Activated CD4-positive, alpha-beta T cell treated with anti-CD3 and anti-CD28 coated beads, Interleukin-2, amount 10 ng/mL, durations not matched to agents 24 days and 14 days (primary cell): Measurements from ENCODE around the gene ITGA5. TPM values are rescaled to one million over a fixed set of nuclear protein-coding genes. Genes with fewer than 3 reads are reported as not detected.

Experiments used
- DNase-seq: peaks from one replicate; pipeline ENCODE4 v3.0.0; 2022
- H3K27ac Mint-ChIP-seq: one replicate; pipeline ENCODE4 v1.8.0; 2022; ENCODE audit warnings: mild to moderate bottlenecking, mixed read lengths
- H3K27me3 Mint-ChIP-seq: one replicate; pipeline ENCODE4 v1.8.0; 2022; ENCODE audit warnings: mixed read lengths
- H3K36me3 Mint-ChIP-seq: one replicate; pipeline ENCODE4 v1.8.0; 2022; ENCODE audit warnings: low read depth, mild to moderate bottlenecking, mixed read lengths
- H3K4me1 Mint-ChIP-seq: one replicate; pipeline ENCODE4 v1.8.0; 2021; ENCODE audit warnings: mixed read lengths
- H3K4me3 Mint-ChIP-seq: one replicate; pipeline ENCODE4 v1.8.0; 2022; ENCODE audit warnings: mild to moderate bottlenecking, moderate library complexity, mixed read lengths
- H3K9me3 Mint-ChIP-seq: one replicate; pipeline ENCODE4 v1.8.0; 2021; ENCODE audit warnings: mixed read lengths
- intact Hi-C: fragments of 100-400 bp; cut with micrococcal nuclease; formaldehyde crosslinking; loops from one replicate; pipeline ENCODE4 v1.15.1; 2023
- total RNA-seq: library from RNA; stranded (reverse); gene quantifications from 2 replicates; pipeline ENCODE4 v1.2.3, GENCODE V29; 2022

The ITGA5 gene
- 43.9 and 48.0 TPM in 2 replicates for total RNA-seq

DNA sequence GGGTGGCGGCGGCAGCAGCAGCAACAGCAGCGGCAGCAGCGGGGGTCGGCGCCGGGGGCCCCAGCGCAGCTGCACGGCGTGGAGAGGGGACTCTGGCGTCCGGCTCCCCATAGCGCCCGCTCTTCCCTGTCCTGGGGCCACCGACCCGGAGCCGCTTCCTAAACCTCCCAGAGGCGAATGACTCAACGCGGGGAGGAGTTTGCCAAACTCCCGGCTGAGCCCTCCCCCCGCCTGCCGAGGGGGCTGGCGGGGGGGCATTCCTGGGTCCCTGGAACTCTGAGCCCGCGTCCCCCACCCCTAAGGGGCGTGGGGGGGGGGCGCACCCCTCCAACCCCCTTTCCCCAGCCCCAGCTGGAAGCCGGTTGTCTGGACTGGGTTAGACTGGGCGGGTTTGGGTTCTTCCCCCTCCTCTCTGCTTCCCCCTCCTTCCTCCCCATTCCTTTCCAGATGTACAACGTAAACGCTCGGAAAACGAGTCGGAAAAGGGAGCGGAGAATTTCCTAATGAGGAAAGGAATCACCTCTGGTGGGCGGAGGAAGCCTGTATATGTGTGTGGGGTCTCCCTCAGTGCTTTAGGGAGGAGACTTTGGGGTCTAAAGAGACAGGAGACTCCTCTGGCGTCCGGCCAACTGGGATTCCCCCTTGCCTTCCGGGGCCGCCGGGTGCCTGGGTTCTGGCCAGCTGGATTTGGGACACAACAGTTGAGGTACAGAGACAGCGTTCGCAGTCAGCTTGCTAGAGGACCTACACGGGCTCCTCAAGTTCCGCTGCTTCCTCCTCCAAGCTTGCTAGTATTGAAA, at the start of gene ITGA5:
TSS of gene ITGA5 (minus strand) at position 179 of the 800 bp plus-strand sequence. CDS start at position 111, 68 bp downstream.
- H3K4me1 Mint-ChIP-seq = peaks cover 48% of the 10 kb centered on the region
- H3K36me3 Mint-ChIP-seq = peaks cover 5% of the 10 kb centered on the region
- H3K9me3 Mint-ChIP-seq = no peaks in the 10 kb centered on the region
- H3K27me3 Mint-ChIP-seq = peaks cover 21% of the 10 kb centered on the region
- H3K4me3 Mint-ChIP-seq = peak within 1 kb of the TSS; percentile 88
- DNase-seq = peak; percentile 81
- intact Hi-C loops = loop anchor here (10.0 kb wide), 1 partner anchor 566 kb away; the partner anchor contains the start of gene TESPA1
- H3K27ac Mint-ChIP-seq = peak within 1 kb of the TSS; percentile 90

DNA sequence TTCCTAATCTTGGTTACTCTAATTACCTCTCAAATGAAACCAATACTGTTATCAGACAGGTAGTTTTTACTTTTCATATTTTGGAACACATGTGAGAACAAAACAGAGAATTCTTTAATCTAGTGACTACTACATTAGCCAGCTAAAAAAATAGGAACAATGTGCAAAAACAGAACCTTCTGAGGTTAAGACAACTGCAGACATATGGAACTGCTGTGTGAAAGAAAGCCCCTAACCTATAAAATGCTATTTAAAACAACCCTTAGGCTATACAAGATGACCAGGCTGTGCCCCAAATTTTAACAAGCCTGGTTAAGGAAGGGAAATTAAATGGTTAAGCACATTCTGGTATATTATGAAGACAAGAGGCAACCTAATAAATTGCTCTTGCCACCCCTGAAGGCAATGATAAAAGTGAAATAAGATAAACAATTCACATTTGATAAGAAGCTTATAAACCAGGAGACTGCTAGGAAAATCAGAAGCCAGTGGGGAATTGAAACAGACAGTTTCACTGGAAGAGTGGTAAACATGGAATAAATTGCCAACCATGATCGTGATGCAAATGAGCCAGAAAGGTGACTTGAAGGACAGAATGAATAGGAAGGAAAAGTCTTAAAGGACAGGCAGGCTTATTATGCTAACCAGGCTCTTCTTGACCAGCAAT, 46.9 kb upstream of the ITGA5 start:
- Mint-ChIP-seq H3K27ac (no peak overlapping the region), H3K27me3 (peaks cover 40% of the 10 kb centered on the region), H3K36me3 (no peaks in the 10 kb centered on the region), H3K9me3 (no peaks in the 10 kb centered on the region), H3K4me3 (no peak overlapping the region), H3K4me1 (no peaks in the 10 kb centered on the region)
- intact Hi-C loops = no loop called here
- DNase-seq = no peak

DNA sequence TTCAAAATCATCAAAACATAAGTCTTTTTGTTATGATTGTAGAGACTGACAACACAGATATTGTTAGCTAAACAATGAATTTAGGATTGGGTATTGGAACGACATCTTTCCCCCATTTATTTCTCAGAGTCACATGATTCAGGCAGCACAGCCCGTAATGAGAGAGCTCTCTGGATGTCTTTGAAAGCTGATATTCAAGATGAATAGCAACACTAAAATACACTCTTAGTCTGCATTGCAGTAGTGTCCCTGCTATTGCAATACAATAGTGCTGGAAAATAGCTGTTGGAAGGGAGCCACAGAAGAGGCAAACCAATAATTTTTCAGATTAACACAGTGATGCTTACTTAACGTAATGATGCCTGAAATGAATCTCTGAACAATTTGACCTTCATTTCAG, 44.4 kb upstream of the ITGA5 start:
- H3K27ac Mint-ChIP-seq = no peak overlapping the region
- peaks cover 51% of the 10 kb centered on the region for H3K27me3 Mint-ChIP-seq
- H3K9me3 Mint-ChIP-seq = no peaks in the 10 kb centered on the region
- intact Hi-C loops = no loop called here
- H3K4me3 Mint-ChIP-seq = no peak overlapping the region
- no peaks in the 10 kb centered on the region for H3K4me1 Mint-ChIP-seq
- no peak for DNase-seq
- no peaks in the 10 kb centered on the region for H3K36me3 Mint-ChIP-seq

DNA sequence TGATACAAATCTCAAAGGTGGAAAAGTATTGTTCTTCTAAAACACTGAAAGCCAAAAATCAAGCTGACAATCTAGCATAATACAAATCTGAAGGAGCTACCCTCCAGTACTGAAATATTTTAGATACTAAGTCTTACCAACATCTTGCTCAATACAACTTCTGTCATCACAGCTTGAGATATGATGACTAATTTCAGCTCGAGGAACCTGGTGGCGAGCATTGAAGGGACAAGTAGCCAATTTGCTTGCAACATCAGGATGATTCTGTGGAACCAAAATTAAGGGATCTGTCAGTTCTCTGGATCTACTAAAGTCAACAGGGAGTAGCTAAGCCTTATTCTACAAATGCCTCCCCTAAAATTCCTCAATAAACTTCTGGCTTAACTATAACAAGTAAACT, 44.0 kb upstream of the ITGA5 start:
- Mint-ChIP-seq H3K9me3 (no peaks in the 10 kb centered on the region), H3K4me3 (no peak overlapping the region), H3K27me3 (peaks cover 51% of the 10 kb centered on the region), H3K36me3 (no peaks in the 10 kb centered on the region), H3K27ac (no peak overlapping the region), H3K4me1 (no peaks in the 10 kb centered on the region)
- no peak for DNase-seq
- intact Hi-C loops = no loop called here

DNA sequence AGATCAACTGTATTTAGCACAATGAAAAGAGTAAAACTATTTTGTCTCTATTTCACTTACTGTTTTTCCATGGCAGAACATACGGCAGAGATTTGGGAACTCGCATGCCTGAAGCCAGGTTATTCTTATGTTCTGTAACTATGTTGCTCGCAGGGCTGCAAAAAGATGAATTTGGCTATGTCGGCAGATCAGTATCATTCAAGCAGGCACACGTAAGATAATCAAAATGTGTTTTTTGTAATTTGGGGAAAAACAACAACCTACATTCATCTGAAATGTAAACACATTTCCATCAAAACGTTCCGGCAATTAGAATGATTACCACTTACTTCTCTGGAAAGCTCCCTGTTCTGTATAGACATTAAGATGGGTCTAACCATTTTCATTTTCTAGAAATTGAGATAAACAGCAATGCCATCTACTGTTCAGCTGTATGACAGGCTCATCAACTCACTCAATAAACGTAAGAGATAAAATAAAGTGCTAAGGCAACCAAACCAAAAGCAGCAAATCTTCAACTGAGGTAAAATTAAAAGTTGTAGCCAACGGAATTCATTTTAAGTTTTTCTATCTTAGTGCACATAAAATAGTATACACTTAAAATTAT, 41.4 kb upstream of the ITGA5 start:
- Mint-ChIP-seq H3K27me3 (peaks cover 58% of the 10 kb centered on the region), H3K36me3 (no peaks in the 10 kb centered on the region), H3K4me1 (peaks cover 2% of the 10 kb centered on the region), H3K27ac (no peak overlapping the region), H3K9me3 (no peaks in the 10 kb centered on the region), H3K4me3 (no peak overlapping the region)
- intact Hi-C loops = no loop called here
- DNase-seq = no peak

DNA sequence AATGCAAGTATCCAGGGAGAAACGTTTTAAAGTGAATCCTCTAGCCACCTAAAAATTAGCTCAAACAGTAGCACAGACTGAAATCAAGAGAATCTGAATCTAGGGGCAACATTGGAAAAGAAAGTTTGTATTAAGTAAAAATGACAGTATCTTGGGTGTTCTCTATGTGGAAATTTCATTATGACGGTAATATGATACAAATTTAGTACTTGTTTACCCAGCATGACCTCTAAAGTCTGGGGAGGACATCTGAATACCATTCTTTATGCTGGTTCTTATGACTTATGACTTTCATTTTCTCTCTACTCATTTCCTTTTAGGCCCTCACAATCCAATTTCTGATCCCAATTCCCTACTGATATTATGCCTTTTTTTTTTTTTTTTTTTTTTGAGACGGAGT, 40.3 kb upstream of the ITGA5 start:
- Mint-ChIP-seq H3K4me3 (no peak overlapping the region), H3K27ac (no peak overlapping the region), H3K27me3 (peaks cover 58% of the 10 kb centered on the region), H3K4me1 (peaks cover 2% of the 10 kb centered on the region), H3K36me3 (no peaks in the 10 kb centered on the region), H3K9me3 (no peaks in the 10 kb centered on the region)
- intact Hi-C loops = no loop called here
- no peak for DNase-seq

DNA sequence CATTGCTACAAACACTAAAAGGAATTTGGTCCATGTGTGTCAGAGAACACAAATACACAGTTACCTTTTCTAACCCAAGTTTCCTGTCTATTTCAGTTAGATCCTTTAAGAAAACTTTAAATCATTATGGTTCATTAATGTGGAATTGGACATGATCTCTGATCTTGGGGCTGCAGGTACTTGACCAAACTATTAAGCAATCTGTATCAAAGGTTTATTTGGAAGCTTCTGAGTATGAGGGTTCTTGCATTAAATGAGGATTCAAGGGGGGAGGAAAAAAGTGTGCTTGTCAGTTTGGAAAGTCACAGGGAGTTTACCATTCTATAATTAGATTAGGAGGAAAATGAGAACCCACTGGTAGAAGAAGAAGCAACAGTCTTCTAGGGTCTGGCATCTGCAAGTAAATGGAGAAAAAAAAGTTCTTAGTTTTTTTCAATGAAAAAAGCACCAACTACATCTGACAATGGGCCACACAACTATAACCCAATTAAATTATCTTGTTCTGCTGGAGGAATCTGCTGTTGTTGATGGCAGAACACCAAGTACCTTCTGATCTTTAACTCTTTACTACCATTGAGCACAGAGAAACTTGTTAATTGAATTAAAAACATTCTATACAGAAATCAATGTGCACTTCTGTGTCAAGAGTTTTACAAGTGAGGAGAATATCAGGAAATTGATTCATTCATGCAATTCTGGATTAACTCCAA, 36.8 kb upstream of the ITGA5 start:
- no peak for DNase-seq
- H3K27ac Mint-ChIP-seq = no peak overlapping the region
- H3K4me3 Mint-ChIP-seq = no peak overlapping the region
- no peaks in the 10 kb centered on the region for H3K36me3 Mint-ChIP-seq
- intact Hi-C loops = no loop called here
- H3K4me1 Mint-ChIP-seq = peaks cover 2% of the 10 kb centered on the region
- no peaks in the 10 kb centered on the region for H3K9me3 Mint-ChIP-seq
- peaks cover 40% of the 10 kb centered on the region for H3K27me3 Mint-ChIP-seq

DNA sequence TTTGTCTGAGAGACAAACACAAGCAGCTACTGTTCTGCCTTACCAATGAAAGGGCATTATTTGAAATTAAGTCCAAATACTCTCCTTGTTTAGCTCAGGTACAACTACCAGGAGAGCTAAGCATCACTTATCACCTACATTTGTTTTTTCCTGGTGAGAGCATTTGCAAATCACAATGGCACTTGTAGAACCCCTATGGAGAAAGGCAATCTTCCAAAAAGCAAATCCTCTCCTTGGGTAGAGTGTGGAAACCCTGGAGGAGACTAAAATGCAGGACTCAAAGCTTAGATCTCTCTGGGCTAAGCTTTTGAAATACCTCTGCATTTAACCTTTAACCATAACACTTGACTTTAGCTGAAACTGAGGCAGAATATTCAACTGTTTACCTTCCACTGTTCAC, 33.6 kb upstream of the ITGA5 start:
- intact Hi-C loops = no loop called here
- H3K4me3 Mint-ChIP-seq = no peak overlapping the region
- H3K27me3 Mint-ChIP-seq = peaks cover 27% of the 10 kb centered on the region
- peaks cover 2% of the 10 kb centered on the region for H3K4me1 Mint-ChIP-seq
- H3K36me3 Mint-ChIP-seq = no peaks in the 10 kb centered on the region
- H3K27ac Mint-ChIP-seq = no peak overlapping the region
- DNase-seq = no peak
- H3K9me3 Mint-ChIP-seq = no peaks in the 10 kb centered on the region

DNA sequence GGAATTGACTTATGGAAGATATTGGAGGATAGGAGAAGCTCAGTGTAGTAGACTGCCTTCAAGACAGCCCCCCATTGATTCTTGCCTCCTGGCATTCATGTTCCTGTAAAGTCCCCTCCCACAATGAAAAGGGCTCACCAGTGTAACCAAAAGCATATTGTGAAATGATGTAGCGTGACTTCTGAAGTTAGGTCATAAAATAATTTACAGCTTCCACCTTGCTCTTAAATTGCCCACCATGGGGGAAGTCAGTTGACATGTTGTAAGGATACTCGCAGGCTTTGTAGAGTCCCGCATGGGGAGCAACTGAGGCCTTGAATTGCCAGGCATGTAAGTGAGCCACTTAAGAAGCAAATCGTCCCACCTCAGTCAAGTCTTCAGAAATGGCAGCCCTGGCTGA, 29.3 kb upstream of the ITGA5 start:
- Mint-ChIP-seq H3K27ac (no peak overlapping the region), H3K9me3 (no peaks in the 10 kb centered on the region), H3K4me3 (no peak overlapping the region), H3K4me1 (no peaks in the 10 kb centered on the region), H3K27me3 (peaks cover 25% of the 10 kb centered on the region), H3K36me3 (no peaks in the 10 kb centered on the region)
- intact Hi-C loops = no loop called here
- no peak for DNase-seq

DNA sequence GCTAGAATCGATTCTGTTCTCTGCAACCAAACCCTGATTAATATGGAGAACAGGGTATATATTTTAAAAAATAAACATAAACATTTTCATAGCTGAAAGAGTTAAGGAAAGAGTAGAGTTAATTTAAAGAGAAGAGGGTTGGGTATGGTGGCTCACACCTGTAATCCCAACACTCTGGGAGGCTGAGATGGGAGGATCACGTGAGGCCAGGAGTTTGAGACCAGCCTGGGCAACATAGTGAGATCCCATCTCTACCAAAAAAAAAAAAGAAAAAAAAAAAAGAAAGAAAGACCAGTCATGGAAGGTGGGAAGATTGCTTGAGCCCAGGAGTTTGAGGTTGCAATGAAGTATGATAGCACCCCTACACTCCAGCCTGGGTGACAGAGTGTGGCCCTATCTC, 28.9 kb upstream of the ITGA5 start:
- H3K4me3 Mint-ChIP-seq = no peak overlapping the region
- DNase-seq = no peak
- no peak overlapping the region for H3K27ac Mint-ChIP-seq
- H3K27me3 Mint-ChIP-seq = peaks cover 25% of the 10 kb centered on the region
- no peaks in the 10 kb centered on the region for H3K36me3 Mint-ChIP-seq
- intact Hi-C loops = no loop called here
- H3K9me3 Mint-ChIP-seq = no peaks in the 10 kb centered on the region
- H3K4me1 Mint-ChIP-seq = no peaks in the 10 kb centered on the region

DNA sequence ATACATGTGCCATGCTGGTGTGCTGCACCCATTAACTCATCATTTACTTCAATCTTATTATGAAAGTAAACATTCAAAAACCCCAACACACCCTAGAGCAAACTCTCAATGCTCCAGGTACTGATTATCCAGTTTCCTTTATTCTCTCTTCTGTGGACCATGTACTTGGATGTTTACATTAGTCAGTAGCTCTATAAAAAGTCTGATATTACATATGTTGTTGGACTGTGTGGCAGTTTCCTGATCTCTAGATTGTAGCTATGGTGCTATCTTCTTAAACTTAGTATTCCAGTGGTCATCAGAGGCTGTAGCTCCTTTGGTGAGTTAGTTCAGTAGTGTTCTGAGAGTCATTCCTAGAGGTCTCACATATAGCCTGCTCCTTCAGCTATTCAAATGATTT, 25.1 kb upstream of the ITGA5 start:
- H3K27me3 Mint-ChIP-seq = peaks cover 25% of the 10 kb centered on the region
- H3K9me3 Mint-ChIP-seq = no peaks in the 10 kb centered on the region
- intact Hi-C loops = no loop called here
- H3K36me3 Mint-ChIP-seq = no peaks in the 10 kb centered on the region
- DNase-seq = no peak
- H3K27ac Mint-ChIP-seq = no peak overlapping the region
- H3K4me3 Mint-ChIP-seq = no peak overlapping the region
- H3K4me1 Mint-ChIP-seq = peaks cover 5% of the 10 kb centered on the region

DNA sequence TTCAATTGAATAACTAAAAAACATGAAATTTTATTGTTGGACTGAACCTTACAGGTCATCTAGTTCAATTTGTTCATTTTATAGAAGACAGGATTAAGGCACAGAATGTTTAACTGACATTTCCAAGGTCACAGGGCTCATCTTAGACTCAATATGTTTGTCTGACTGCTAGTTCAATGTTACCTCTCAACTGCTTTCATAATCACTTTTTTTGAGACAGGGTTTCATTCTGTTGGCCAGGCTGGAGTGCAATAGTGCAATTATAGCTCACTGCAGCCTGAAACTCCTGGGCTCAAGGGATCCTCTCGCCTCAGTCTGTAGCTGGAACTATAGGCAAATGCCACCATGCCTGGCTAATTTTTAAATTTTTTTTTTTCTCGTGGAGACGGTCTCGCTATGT, 24.4 kb upstream of the ITGA5 start:
- intact Hi-C loops = no loop called here
- peaks cover 6% of the 10 kb centered on the region for H3K4me1 Mint-ChIP-seq
- H3K27me3 Mint-ChIP-seq = peaks cover 25% of the 10 kb centered on the region
- no peaks in the 10 kb centered on the region for H3K36me3 Mint-ChIP-seq
- DNase-seq = no peak
- H3K27ac Mint-ChIP-seq = no peak overlapping the region
- no peak overlapping the region for H3K4me3 Mint-ChIP-seq
- H3K9me3 Mint-ChIP-seq = no peaks in the 10 kb centered on the region

DNA sequence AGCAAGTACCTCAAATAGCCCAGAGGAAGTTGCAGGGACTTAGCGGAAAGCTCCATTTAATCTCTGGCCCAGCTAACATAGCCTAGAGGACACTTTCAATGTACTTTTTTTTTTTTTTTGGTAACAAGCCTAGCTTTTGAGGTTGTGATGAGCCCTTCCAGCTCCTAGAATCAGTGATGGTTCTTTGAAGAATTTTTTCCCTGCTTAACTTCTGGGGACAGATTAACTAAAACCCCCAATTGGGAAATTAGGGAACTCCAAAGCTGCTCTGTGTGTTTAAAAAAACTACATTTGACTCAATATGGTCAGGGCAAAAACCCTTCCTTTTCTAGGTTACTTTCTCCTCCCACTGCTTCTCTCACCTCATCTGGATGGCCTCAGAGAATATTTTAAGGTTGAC, 23.9 kb upstream of the ITGA5 start:
- DNase-seq = no peak
- Mint-ChIP-seq H3K4me3 (no peak overlapping the region), H3K4me1 (peaks cover 6% of the 10 kb centered on the region), H3K27me3 (peaks cover 25% of the 10 kb centered on the region), H3K27ac (no peak overlapping the region), H3K9me3 (no peaks in the 10 kb centered on the region), H3K36me3 (no peaks in the 10 kb centered on the region)
- intact Hi-C loops = no loop called here

DNA sequence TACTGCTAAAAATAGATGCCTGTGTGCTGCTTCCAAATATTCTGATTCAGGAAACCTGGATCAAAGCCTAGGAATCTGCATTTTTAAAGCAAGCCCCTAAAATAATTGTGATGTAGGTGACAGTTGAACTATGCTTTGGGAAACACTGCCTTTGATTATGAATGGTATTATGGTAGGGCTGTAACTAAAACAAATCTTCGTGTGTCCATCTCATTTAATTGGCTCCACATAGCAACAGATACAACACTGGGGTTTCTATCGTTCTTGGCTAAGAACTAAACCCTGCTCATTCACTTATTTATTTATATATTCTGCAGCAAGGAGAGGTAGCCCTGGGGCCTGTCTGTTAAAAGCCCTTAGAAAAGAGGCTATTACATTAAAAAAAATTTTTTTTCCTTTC, 23.0 kb upstream of the ITGA5 start:
- Mint-ChIP-seq H3K4me1 (peaks cover 9% of the 10 kb centered on the region), H3K27ac (no peak overlapping the region), H3K27me3 (peaks cover 25% of the 10 kb centered on the region), H3K36me3 (no peaks in the 10 kb centered on the region), H3K4me3 (no peak overlapping the region), H3K9me3 (no peaks in the 10 kb centered on the region)
- DNase-seq = no peak
- intact Hi-C loops = no loop called here
